Panc1 (cell line): ENCODE measurements around the gene KCNQ1OT1. TPM values are rescaled to one million over a fixed set of nuclear protein-coding genes. Genes with fewer than 3 reads are reported as not detected.

Experiments used
- ATAC-seq: fragments of 200-7000 bp; cut with Tn5 transposase; 2 replicates; pipeline ENCODE4 v1.9.1; 2020; ENCODE audit warnings: mild to moderate bottlenecking, moderate library complexity
- BruUV-seq: library from RNA; stranded (reverse); fragments of 400-500 nt; replicated peaks from 2 replicates; lab custom pipeline; 2021; lab: Mats Ljungman, UMichigan
- CTCF ChIA-PET: fragments of 300-600 bp; sonication (Branson Sonifier 250); formaldehyde crosslinking; loops from one replicate; lab custom pipeline; 2022; ENCODE audit warnings: antibody characterized with exemption; lab: Charles Lee
- POLR2A ChIA-PET: fragments of 300-600 bp; sonication (Branson Sonifier 250); formaldehyde crosslinking; loops from one replicate; lab custom pipeline; 2022; ENCODE audit warnings: antibody characterized with exemption; lab: Charles Lee
- DNase-seq: peaks from one replicate; pipeline ENCODE4 v3.0.0-alpha.2; 2010; ENCODE audit warnings: low read depth, low spot score
- H3K27ac ChIP-seq: 2 replicates; pipeline ENCODE4 v1.5.1; 2011; ENCODE audit warnings: mild to moderate bottlenecking, low read length, inconsistent platforms
- H3K27me3 ChIP-seq: fragments of 200-500 bp; sonication (Bioruptor generic); 2 replicates; pipeline ENCODE4 v1.6.0; 2014; ENCODE audit warnings: low read length, inconsistent platforms; ENCODE audit not compliant: control insufficient read depth, insufficient read depth
- H3K36me3 ChIP-seq: fragments of 200-500 bp; sonication (Bioruptor generic); 2 replicates; pipeline ENCODE4 v1.5.1; 2014; ENCODE audit warnings: inconsistent platforms, mild to moderate bottlenecking, low read length, moderate library complexity; ENCODE audit not compliant: control insufficient read depth, insufficient read depth
- H3K4me1 ChIP-seq: 2 replicates; pipeline ENCODE4 v1.5.1; 2011; ENCODE audit warnings: inconsistent platforms, mild to moderate bottlenecking, low read length, moderate library complexity; ENCODE audit not compliant: control insufficient read depth, insufficient read depth
- H3K4me3 ChIP-seq, 2 experiments: 2 replicates each; pipeline ENCODE4 v1.5.1; 2011 to 2012; ENCODE audit warnings: low read depth in 2 of 2, low read length in 2 of 2, mild to moderate bottlenecking in 2 of 2, inconsistent platforms in 1 of 2, moderate library complexity in 1 of 2
- H3K9me3 ChIP-seq: fragments of 200-500 bp; sonication (Bioruptor generic); 2 replicates; pipeline ENCODE4 v1.5.1; 2014; ENCODE audit warnings: low read depth, mild to moderate bottlenecking, inconsistent platforms, low read length, moderate library complexity; ENCODE audit not compliant: control insufficient read depth, insufficient read depth
- POLR2AphosphoS5 ChIP-seq: IDR thresholded peaks from 2 replicates; pipeline ENCODE4 v1.6.1; 2012; ENCODE audit warnings: mild to moderate bottlenecking, low read depth, low read length, moderate library complexity
- SIN3A ChIP-seq: IDR thresholded peaks from 2 replicates; pipeline ENCODE4 v1.6.1; 2012; ENCODE audit warnings: low read depth, mild to moderate bottlenecking, low read length, moderate library complexity, borderline replicate concordance; ENCODE audit not compliant: insufficient read depth
- TCF7L2 ChIP-seq: IDR thresholded peaks from 2 replicates; pipeline ENCODE4 v1.6.1; 2011; ENCODE audit warnings: mild to moderate bottlenecking, low read depth, low read length, inconsistent platforms
- in situ Hi-C: cut with HindIII; loops from 2 replicates; pipeline ENCODE4 v1.10.0; 2016; ENCODE audit warnings: low sequenced_read_pairs, low pct_unique_long_range_greater_than_20kb
- intact Hi-C: fragments of 100-400 bp; cut with micrococcal nuclease; formaldehyde crosslinking; loops from one replicate; pipeline ENCODE4 v1.10.0; 2022; ENCODE audit not compliant: unreplicated experiment
- total RNA-seq: library from RNA; stranded (reverse); gene quantifications from one replicate; pipeline ENCODE4 v1.2.1, GENCODE V29; 2021; ENCODE audit not compliant: unreplicated experiment
- TF ChIP-seq, protein P1 (sequence below), 2 experiments: IDR thresholded peaks; 2 replicates each; pipeline ENCODE4 v1.6.1; 2011 to 2012; ENCODE audit warnings: low read depth in 2 of 2, control low read depth in 1 of 2, low read length in 1 of 2, mild to moderate bottlenecking in 1 of 2, moderate library complexity in 1 of 2; ENCODE audit not compliant: insufficient read depth in 1 of 2
- TF ChIP-seq, protein P2 (sequence below): fragments of 450-650 bp; IDR thresholded peaks from 2 replicates; pipeline ENCODE4 v1.5.1; 2017; ENCODE audit warnings: mild to moderate bottlenecking

KCNQ1OT1 gene
- total RNA-seq, 1 experiment from 2014 or later: 1.3 TPM

DNA sequence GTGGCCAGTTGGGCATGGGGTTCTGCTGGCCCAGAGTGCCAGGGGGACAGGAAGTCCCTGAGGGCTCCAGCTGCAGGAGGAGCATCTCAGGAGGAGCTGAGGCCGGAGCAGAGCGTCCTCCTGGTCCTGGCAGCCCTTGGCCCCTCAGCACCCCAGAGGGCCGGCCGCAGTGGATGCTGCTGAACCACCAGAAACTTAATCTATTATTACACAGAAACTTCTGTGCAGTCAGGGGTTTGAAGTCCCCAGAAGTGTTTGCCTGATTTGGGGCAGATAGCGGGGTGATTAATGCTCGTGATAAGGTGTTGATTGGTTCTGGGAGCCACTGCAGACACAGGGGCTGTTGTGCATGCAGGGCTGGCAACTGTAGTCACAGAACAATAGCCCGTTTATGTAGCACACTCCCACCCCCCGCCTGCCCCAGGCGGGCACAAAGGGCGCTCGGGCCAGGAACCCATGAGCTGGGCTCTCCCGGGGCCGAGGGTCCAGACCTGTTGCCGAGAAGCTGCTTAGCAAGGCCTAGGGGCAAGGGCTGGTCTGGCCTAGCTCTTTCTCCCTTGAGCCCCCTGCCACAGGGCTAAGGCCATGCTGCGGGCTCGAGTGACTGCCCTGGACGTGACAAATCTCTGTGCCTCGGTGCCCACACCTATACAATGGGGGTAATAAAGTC, 29.0 kb upstream of the KCNQ1OT1 start:
- TF ChIP-seq, protein P1, sequence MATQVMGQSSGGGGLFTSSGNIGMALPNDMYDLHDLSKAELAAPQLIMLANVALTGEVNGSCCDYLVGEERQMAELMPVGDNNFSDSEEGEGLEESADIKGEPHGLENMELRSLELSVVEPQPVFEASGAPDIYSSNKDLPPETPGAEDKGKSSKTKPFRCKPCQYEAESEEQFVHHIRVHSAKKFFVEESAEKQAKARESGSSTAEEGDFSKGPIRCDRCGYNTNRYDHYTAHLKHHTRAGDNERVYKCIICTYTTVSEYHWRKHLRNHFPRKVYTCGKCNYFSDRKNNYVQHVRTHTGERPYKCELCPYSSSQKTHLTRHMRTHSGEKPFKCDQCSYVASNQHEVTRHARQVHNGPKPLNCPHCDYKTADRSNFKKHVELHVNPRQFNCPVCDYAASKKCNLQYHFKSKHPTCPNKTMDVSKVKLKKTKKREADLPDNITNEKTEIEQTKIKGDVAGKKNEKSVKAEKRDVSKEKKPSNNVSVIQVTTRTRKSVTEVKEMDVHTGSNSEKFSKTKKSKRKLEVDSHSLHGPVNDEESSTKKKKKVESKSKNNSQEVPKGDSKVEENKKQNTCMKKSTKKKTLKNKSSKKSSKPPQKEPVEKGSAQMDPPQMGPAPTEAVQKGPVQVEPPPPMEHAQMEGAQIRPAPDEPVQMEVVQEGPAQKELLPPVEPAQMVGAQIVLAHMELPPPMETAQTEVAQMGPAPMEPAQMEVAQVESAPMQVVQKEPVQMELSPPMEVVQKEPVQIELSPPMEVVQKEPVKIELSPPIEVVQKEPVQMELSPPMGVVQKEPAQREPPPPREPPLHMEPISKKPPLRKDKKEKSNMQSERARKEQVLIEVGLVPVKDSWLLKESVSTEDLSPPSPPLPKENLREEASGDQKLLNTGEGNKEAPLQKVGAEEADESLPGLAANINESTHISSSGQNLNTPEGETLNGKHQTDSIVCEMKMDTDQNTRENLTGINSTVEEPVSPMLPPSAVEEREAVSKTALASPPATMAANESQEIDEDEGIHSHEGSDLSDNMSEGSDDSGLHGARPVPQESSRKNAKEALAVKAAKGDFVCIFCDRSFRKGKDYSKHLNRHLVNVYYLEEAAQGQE (IDR thresholded peaks at IDR 0.05; ENCODE audit: insufficient read depth in 1 of 2, low read depth in 2 of 2, low read length in 1 of 2): no peak
- no peak for TF ChIP-seq POLR2AphosphoS5
- TF ChIP-seq, protein P2, sequence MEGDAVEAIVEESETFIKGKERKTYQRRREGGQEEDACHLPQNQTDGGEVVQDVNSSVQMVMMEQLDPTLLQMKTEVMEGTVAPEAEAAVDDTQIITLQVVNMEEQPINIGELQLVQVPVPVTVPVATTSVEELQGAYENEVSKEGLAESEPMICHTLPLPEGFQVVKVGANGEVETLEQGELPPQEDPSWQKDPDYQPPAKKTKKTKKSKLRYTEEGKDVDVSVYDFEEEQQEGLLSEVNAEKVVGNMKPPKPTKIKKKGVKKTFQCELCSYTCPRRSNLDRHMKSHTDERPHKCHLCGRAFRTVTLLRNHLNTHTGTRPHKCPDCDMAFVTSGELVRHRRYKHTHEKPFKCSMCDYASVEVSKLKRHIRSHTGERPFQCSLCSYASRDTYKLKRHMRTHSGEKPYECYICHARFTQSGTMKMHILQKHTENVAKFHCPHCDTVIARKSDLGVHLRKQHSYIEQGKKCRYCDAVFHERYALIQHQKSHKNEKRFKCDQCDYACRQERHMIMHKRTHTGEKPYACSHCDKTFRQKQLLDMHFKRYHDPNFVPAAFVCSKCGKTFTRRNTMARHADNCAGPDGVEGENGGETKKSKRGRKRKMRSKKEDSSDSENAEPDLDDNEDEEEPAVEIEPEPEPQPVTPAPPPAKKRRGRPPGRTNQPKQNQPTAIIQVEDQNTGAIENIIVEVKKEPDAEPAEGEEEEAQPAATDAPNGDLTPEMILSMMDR: no peak
- no peak for TF ChIP-seq TCF7L2
- no peak for TF ChIP-seq SIN3A

DNA sequence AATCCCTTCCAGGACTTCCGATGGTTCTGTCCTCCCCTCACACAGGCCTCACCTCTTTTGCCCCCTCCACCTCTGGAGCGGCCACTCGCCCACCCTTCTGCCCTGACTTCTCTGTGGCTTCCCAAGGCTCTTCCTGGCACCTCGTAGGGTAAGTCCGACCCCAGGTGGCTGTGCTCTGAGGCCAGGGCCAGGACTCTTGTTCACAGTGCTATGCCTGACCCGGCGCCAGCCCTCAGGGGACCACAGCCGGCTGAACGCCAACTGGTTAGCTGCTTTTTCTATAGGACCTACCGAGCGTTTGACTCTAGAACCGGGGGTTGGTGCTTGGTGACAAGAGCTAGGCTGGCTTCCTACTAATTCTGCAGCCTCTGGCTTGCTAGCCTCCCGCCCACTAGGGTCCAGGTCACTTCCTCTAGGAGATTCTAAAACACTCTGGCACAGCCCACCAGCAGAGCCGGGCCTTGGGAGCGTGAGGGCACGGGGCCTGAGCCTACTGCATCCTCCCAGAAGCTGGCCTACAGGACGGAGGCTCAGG, 28.4 kb upstream of the KCNQ1OT1 start:
- no peak for ATAC-seq
- Histone ChIP-seq H3K4me3 (no peak overlapping the region), H3K27ac (no peak overlapping the region), H3K4me1 (peaks cover 3% of the 10 kb centered on the region), H3K27me3 (no peaks in the 10 kb centered on the region), H3K9me3 (no peaks in the 10 kb centered on the region), H3K36me3 (no peaks in the 10 kb centered on the region)
- TF ChIP-seq, protein P1 (IDR thresholded peaks at IDR 0.05; ENCODE audit: insufficient read depth in 1 of 2, low read depth in 2 of 2, low read length in 1 of 2): no peak
- TF ChIP-seq TCF7L2 (no peak), POLR2AphosphoS5 (no peak), SIN3A (no peak)
- TF ChIP-seq, protein P2: no peak
- in situ Hi-C loops: no loop called here
- no TSS peak for BruUV-seq
- CTCF ChIA-PET: no interaction called here
- POLR2A ChIA-PET: no interaction called here
- intact Hi-C loops: no loop called here
- no peak for DNase-seq

More for the DNA sequence above, 29.0 kb upstream of the KCNQ1OT1 start:
- ChIA-PET POLR2A (no interaction called here), CTCF (no interaction called here)
- Histone ChIP-seq H3K27me3 (no peaks in the 10 kb centered on the region), H3K4me3 (no peak overlapping the region), H3K27ac (no peak overlapping the region), H3K9me3 (no peaks in the 10 kb centered on the region), H3K4me1 (peaks cover 3% of the 10 kb centered on the region), H3K36me3 (no peaks in the 10 kb centered on the region)
- in situ Hi-C loops: no loop called here
- ATAC-seq (no peak), DNase-seq (no peak)
- intact Hi-C loops: no loop called here
- no TSS peak for BruUV-seq
